Right cardiac atrium (tissue), 5 donors: ENCODE results near the gene PLPPR3. TPM values are rescaled to one million over a fixed set of nuclear protein-coding genes. Genes with fewer than 3 reads are reported as not detected.

Experiments
- ATAC-seq, 2 donors: fragments of 200-7000 bp; cut with Tn5 transposase; one replicate each; pipeline versions ENCODE4 v1.8.0 to v1.9.1; 2020; ENCODE audit warnings: moderate library complexity in 2 of 2, mild to moderate bottlenecking in 1 of 2
- DNase-seq, 3 donors: peaks; one replicate each; pipeline ENCODE4 v3.0.0-alpha.2; 2020
- H3K27ac ChIP-seq: one replicate; pipeline ENCODE4 v1.5.1; 2013; ENCODE audit warnings: mild to moderate bottlenecking, low read length, control low read depth, moderate library complexity
- H3K27me3 ChIP-seq: one replicate; pipeline ENCODE4 v1.6.1; 2013; ENCODE audit not compliant: control insufficient read depth, insufficient read depth
- H3K4me1 ChIP-seq: one replicate; pipeline ENCODE4 v1.6.1; 2013; ENCODE audit warnings: low read length; ENCODE audit not compliant: control insufficient read depth, insufficient read depth
- H3K4me3 ChIP-seq: one replicate; pipeline ENCODE4 v1.5.1; 2013; ENCODE audit warnings: low read length, control low read depth
- H3K9me3 ChIP-seq: one replicate; pipeline ENCODE4 v1.6.1; 2013; ENCODE audit warnings: low read length; ENCODE audit not compliant: control insufficient read depth
- WGBS: extraction: QIAGEN DNeasy Blood & Tissue Kit; methylation state at CpG from one replicate; pipeline ENCODE4 v1.1.7; 2013; 5-methylcytosine and 5-hydroxymethylcytosine counted together
- intact Hi-C, 4 donors: fragments of 100-400 bp; cut with DNase I; formaldehyde crosslinking; loops; one replicate each; pipeline versions ENCODE4 v1.11.0 to v1.14.0; 2022 to 2023
- polyA plus RNA-seq: library from polyadenylated mRNA; stranded (reverse); fragments of 200-250 nt; gene quantifications from one replicate; pipeline ENCODE4 v1.2.3, GENCODE V29; 2013
- total RNA-seq, 4 donors: library from RNA; stranded (reverse); fragmentation: NEBNext Ultra II Directional; extraction: Animal tissue kit (Norgen Biotek cat#: 25700); gene quantifications; one replicate each; pipeline ENCODE4 v1.2.1, GENCODE V29; 2021
- donor health status: healthy with polysubstance abuse.
- donor health status: DM: no; HTN: yes; CAD: no.
- donor health status: DM: no; HTN: no; CAD: no.
- donor health status: DM: no; HTN: yes; CAD: no; lungs with severe emphysema.
- donor health status: DM: yes; HTN: yes; CAD: no.

The PLPPR3 gene
- total and polyA plus RNA-seq, 5 donors = 0.05 TPM; not detected in 4

DNA sequence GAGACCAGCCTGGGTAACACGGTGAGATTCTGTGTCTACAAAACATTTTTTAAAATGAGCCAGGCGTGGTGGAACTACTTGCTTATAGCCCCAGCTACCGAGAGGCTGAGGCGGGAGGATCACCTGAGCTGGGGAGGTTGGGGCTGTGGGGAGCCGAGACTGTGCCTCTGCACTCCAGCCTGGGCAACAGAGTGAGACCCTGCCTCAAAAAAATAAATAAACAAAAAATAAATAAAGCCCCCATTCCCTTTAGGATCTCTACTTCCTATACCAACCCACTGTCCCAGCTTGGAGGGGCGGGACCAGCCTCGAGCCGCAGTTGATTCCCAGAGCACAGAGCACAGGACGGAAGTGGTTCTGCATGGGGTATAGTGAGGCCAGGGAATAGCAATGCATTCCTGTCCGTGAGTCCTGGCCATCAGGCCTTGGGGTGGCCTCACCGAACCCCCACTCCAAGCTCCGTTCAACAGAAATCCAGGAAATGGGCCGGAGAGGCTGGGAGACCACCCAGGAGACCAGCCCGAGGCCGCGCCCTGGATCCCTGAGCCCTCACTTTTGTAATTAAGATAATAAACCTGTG lies 29.4 kb downstream of the PLPPR3 start:
- no peak for DNase-seq
- WGBS = 63% methylated on average over 16 of the region's 16 CpGs
- H3K4me1 ChIP-seq = peaks cover 3% of the 10 kb centered on the region
- H3K27ac ChIP-seq = peak overlapping the region; percentile 2
- no peaks in the 10 kb centered on the region for H3K9me3 ChIP-seq
- no peak for ATAC-seq
- intact Hi-C loops = no loop called here
- no peak overlapping the region for H3K4me3 ChIP-seq
- no peaks in the 10 kb centered on the region for H3K27me3 ChIP-seq

DNA sequence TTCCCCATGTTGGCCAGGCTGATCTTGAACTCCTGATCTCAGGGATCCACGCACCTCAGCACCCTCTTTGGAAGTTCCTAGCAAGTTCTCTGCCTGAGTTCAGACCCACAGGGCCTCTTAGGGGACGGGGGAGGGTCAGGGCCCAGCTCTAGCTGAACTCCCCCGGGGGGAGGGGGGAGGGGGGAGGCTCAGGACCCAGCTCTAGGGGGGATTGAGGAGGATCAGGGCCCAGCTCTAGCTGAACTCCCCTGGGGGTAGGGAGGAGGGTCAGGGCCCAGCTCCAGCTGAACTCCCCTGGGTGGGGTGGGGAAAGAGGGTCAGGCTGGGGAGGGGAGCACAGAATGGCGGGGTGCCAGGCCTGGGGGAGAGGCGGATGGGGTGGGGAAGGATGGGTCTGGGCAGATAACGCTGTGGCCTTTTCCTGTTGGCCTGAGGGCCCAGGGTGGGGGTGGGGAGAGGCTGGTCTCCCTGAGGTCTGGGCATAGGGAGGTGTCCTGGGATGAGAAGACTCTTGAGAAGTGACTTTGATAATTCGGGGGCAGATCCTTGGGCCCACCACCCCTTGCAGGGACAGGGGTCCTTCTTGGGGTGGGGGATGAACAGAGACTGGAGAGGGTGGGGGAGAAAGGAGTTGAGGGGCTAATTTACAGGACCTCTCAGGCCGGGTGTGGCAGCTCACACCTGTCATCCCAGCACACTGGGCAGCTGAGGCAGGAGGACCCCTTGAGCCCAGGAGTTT lies 30.0 kb downstream of the PLPPR3 start:
- intact Hi-C loops = no loop called here
- ATAC-seq (peak in 1 of 2 donors; percentile 56), DNase-seq (peak in 2 of 3 donors; percentile 54 to 80)
- Histone ChIP-seq H3K27me3 (no peaks in the 10 kb centered on the region), H3K27ac (peak overlapping the region; percentile 4), H3K9me3 (no peaks in the 10 kb centered on the region), H3K4me1 (peaks cover 3% of the 10 kb centered on the region), H3K4me3 (no peak overlapping the region)
- 47% methylated on average over 8 of the region's 8 CpGs for WGBS

DNA sequence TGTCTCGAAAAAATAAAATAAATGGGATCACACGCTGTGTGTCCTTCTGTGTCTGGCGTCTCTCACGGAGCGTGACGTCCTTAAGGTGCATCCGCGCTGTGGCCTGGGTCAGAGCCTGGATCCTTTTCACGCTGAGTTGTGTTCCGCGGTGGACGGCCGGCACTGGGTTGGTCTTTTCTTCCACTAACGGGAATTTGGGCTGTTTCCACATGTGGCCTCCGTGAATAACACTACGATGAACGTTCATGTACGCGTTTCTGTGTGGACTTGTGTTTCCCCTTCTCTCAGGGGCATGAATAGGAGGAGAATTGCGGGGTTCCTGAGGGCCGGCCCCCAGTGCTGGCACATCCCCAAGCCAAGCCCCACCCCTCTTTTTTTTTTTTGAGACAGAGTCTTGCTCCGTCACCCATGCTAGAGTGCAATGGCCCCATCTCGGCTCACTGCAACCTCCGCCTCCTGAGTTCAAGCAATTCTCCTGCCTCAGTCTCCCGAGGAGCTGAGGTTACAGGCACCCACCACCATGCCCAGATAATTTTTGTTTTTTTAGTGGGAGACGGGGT lies 30.7 kb downstream of the PLPPR3 start:
- peak overlapping the region; percentile 4 for H3K27ac ChIP-seq

DNA sequence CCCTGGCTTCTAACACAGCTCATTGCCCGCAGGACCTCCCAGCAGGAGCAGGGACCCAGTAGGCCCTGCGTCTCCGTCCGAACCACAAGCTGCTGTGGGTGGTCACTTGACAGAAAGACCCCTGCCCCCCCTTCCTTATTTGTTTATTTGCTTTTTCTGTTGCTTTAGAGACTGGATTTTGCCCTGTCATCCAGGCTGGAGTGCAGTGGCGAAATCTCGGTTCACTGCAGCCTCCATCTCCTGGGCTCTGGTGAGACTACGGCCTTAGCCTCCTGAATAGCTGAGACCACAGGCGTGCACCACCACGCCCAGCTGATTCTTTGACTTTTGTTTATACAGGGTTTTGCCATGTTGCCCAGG lies 32.1 kb downstream of the PLPPR3 start:
- no peaks in the 10 kb centered on the region for H3K9me3 ChIP-seq
- intact Hi-C loops = no loop called here
- DNase-seq (no peak), ATAC-seq (peak in 1 of 2 donors; percentile 16)
- H3K4me1 ChIP-seq = no peaks in the 10 kb centered on the region
- peak overlapping the region; percentile 62 for H3K27ac ChIP-seq
- no peaks in the 10 kb centered on the region for H3K27me3 ChIP-seq
- no peak overlapping the region for H3K4me3 ChIP-seq
- WGBS = 74% methylated on average over 9 of the region's 9 CpGs

More for the DNA sequence above, 30.7 kb downstream of the PLPPR3 start:
- ATAC-seq (no peak), DNase-seq (no peak)
- Histone ChIP-seq H3K4me3 (no peak overlapping the region), H3K27me3 (no peaks in the 10 kb centered on the region), H3K9me3 (no peaks in the 10 kb centered on the region), H3K4me1 (peaks cover 2% of the 10 kb centered on the region)
- 78% methylated on average over 26 of the region's 26 CpGs for WGBS
- intact Hi-C loops = no loop called here

DNA sequence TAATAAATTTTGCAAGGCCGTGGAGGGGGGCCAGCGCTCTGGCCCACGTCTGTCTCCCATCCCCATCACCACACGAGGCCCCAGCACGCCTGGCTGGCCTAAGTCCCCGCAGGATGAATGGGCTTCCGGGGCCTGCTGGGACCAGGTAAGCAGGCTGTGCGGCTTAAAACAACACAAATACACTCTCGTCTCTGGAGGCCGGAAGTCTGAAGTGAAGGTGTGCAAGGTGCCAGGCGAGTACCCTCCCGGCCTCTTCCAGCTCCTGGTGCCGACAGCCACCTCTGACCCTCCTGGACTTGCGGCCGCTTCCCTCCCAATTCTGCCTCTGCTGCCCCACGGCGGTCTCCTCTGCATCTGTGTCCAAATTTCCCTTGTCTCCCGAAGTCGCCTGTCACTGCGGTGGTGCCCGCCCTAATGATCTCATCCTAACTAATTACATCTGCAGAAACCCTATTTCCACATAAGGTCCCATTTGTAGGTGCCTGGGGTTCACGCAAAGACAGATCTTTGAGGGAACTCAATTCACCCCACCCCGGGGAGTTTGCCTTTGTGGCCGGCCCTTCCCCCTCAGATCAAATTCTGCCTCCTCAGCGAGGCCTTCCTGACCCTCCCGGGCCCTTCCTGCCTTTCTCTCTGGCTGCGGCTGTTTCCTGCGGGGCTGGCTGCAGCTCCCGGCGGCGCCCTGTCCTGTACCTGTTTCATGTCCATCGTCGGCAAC lies 32.6 kb downstream of the PLPPR3 start:
- Histone ChIP-seq H3K4me1 (no peaks in the 10 kb centered on the region), H3K4me3 (no peak overlapping the region), H3K27ac (peak overlapping the region; percentile 78), H3K9me3 (no peaks in the 10 kb centered on the region), H3K27me3 (no peaks in the 10 kb centered on the region)
- 40% methylated on average over 33 of the region's 33 CpGs for WGBS
- intact Hi-C loops = no loop called here
- ATAC-seq = peak; percentile 68 to 83
- DNase-seq = peak in 2 of 3 donors; percentile 59 to 75

DNA sequence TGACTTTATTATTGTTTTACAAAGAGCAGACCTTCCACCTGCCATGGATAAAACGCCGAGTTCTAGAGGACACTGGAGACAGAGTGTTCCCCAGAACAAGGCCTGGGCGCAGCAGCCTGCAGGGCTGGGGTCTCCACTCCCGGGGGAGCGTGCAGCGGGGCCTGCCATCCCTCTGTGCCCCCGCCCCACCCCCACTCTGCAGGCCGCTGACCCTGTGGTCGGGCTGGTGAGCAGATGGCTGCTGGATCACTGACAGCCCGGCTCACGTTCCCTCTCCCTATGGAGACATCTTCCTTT lies 33.1 kb downstream of the PLPPR3 start:
- ATAC-seq (peak in 1 of 2 donors; percentile 28), DNase-seq (no peak)
- 59% methylated on average over 11 of the region's 11 CpGs for WGBS
- intact Hi-C loops = no loop called here
- Histone ChIP-seq H3K27me3 (no peaks in the 10 kb centered on the region), H3K9me3 (no peaks in the 10 kb centered on the region), H3K4me1 (no peaks in the 10 kb centered on the region), H3K4me3 (no peak overlapping the region), H3K27ac (peak overlapping the region; percentile 78)

DNA sequence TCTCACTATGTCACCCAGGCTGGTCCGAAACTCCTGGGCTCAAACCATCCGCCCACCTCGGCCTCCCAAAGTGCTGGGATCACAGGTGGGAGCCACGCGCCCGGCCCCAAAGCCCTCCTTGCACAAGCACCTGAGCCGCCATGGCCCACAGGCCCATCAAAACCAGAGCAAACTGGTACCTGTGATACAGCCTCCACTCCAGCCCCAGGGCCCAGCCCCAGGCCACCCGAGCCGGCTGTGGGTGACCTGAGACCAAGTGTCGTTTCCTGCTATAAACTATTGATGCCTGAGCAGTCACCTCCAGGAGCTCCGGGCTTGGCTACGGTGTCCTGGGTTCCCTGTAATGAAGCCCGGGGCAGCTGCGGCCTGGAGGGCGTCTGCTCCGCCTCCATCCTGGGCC lies 34.2 kb downstream of the PLPPR3 start:
- no peak for ATAC-seq
- H3K27me3 ChIP-seq = no peaks in the 10 kb centered on the region
- intact Hi-C loops = no loop called here
- no peaks in the 10 kb centered on the region for H3K9me3 ChIP-seq
- no peak for DNase-seq
- peak overlapping the region; percentile 34 for H3K27ac ChIP-seq
- 90% methylated on average over 16 of the region's 16 CpGs for WGBS
- H3K4me3 ChIP-seq = no peak overlapping the region
- H3K4me1 ChIP-seq = no peaks in the 10 kb centered on the region

DNA sequence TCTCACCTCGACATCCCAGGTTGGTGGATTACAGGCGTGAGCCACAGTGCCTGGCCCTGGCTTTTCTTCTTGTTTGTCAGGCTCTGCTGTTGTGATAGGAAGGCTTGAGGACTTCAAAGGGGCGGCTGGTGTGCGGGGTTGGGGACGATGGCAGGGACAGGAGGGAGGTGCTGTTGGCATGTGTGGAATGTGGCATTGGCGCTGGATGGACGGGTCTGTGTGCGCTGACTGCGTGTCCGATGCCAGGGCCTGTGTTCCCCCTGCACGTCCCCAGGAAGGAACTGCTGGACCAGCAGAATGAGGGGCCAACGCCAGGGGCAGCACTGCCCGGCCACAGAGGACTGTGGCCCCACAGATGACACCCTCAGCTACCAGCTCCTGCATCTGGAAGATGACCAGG lies 37.2 kb downstream of the PLPPR3 start:
- 61% methylated on average over 13 of the region's 13 CpGs for WGBS
- peak in 1 of 3 donors; percentile 60 for DNase-seq
- ATAC-seq = no peak
- intact Hi-C loops = no loop called here
- Histone ChIP-seq H3K27me3 (no peaks in the 10 kb centered on the region), H3K4me1 (no peaks in the 10 kb centered on the region), H3K9me3 (no peaks in the 10 kb centered on the region), H3K4me3 (no peak overlapping the region), H3K27ac (no peak overlapping the region)

DNA sequence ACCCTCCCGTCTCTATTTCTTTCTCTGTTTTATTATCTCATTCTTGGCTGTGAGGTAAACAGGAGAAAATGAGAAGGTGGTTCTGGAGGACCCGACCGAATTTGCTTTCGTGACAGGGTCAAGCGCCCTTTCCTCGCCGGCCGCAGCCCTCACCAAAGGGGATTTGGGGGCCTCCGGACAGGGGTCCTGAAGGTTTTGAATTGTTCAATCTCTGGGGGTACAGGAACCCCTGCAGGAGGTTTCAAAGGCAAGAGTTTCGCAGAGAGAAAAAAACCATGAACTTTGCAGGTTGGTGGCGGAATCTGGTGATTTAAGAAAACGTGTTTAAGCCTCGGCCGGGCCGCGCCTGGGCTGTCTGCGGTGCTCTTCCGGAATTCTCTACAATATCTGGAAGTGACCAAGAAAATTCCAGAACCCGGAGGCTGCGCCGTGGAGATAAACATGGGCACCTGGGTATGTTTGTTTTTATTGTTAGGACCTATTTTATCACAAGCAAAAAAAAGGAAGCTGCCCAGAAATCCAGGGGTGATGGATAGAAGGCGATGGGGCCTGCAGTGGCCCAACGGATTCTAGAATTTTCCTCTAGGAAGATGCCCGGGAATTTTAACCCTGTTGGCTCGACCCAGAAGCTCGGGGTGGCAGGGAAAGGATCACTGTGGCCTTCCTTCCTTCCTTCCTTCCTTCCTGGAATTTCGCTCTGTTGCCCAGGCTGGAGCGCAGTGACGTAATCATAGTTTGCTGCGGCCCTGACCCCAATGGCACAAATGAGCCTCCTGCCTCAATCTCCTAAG lies 38.7 kb downstream of the PLPPR3 start:
- 62% methylated on average over 30 of the region's 30 CpGs for WGBS
- intact Hi-C loops = no loop called here
- DNase-seq = peak in 1 of 3 donors; percentile 31

DNA sequence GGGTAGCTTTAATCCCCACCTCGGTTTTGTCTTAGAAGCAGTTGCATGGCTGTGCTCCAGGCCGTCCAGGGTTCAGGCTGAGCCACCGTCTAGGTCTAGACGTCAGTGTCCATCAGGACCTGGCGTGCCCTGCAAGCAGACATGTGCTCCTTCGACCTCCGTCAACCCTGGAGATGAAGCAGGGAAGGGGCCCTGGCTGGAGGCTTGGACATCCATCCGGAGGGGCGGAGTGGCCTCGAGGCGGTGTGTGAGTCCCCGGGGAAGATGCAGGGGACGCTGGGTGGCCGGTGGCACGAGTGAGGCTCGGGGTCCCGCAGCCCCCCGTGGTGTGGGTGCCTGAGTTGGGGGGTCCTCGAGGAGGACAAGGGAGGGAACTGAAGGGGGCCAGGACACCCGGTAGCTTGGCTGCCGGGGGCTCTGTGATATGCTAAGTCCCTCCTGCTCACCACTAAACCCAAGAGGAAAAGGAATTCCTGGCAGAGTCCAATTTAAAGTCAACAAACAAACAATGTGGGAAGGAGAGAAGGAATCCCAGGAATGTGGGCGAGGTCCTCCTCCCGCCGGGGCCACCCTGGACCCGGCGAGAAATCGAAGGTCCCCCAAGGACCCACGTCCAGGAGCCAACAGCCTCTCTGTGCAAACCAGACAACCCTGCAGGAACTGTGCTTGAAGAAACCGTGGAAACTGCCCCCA lies 39.4 kb downstream of the PLPPR3 start:
- intact Hi-C loops = no loop called here
- DNase-seq (peak; percentile 27 to 69 (median 67)), ATAC-seq (peak; percentile 31 to 68)

More for the DNA sequence above, 38.7 kb downstream of the PLPPR3 start:
- no peaks in the 10 kb centered on the region for H3K27me3 ChIP-seq
- no peak overlapping the region for H3K4me3 ChIP-seq
- no peaks in the 10 kb centered on the region for H3K4me1 ChIP-seq
- H3K9me3 ChIP-seq = no peaks in the 10 kb centered on the region
- ATAC-seq = peak; percentile 27 to 68
- peak overlapping the region; percentile 65 for H3K27ac ChIP-seq

More for the DNA sequence above, 39.4 kb downstream of the PLPPR3 start:
- H3K9me3 ChIP-seq = no peaks in the 10 kb centered on the region
- WGBS = 24% methylated on average over 29 of the region's 29 CpGs
- H3K4me3 ChIP-seq = peak overlapping the region; percentile 8
- peak overlapping the region; percentile 53 for H3K27ac ChIP-seq
- H3K27me3 ChIP-seq = no peaks in the 10 kb centered on the region
- no peaks in the 10 kb centered on the region for H3K4me1 ChIP-seq
